GM21723 (cell line): ENCODE data around the gene PHETA1.
"Not testable (repeated sequence)": the region's sequence is repeated elsewhere in the genome, so short reads cannot be mapped to it uniquely, and the experiment has no call there.

Experiments used
- ATAC-seq: cut with Tn5 transposase; IDR thresholded peaks from one replicate; pipeline ENCODE4 v1.9.1; 2021; ENCODE audit warnings: mild to moderate bottlenecking, moderate library complexity; ENCODE audit not compliant: unreplicated experiment

The PHETA1 gene

GRCh38 chr12:111373231-111373630 lies 4.3 kb upstream of the PHETA1 start:
- ATAC-seq = not testable (repeated sequence)

- no peak for ATAC-seq
Measured at GRCh38 chr12:111369496-111370220, 763 bp upstream of the PHETA1 start.

- ATAC-seq = peak; percentile 13
Measured at GRCh38 chr12:111368291-111368787, 556 bp downstream of the PHETA1 start.

GRCh38 chr12:111367661-111368221 lies 1.2 kb downstream of the PHETA1 start:
- no peak for ATAC-seq

- ATAC-seq = no peak
Measured at GRCh38 chr12:111366583-111366982, 2.3 kb downstream of the PHETA1 start.

GRCh38 chr12:111366075-111366474 lies 2.8 kb downstream of the PHETA1 start:
- no peak for ATAC-seq

- ATAC-seq = no peak
Measured at GRCh38 chr12:111363578-111363977, 5.3 kb downstream of the PHETA1 start.

GRCh38 chr12:111362687-111363475 lies 6.0 kb downstream of the PHETA1 start:
- ATAC-seq = no peak

- ATAC-seq = no peak
Measured at GRCh38 chr12:111361717-111362576, 6.9 kb downstream of the PHETA1 start.

- ATAC-seq = no peak
Measured at GRCh38 chr12:111361073-111361716, 7.7 kb downstream of the PHETA1 start.

GRCh38 chr12:111360325-111360930 lies 8.5 kb downstream of the PHETA1 start:
- ATAC-seq = no peak

GRCh38 chr12:111359914-111360276 lies 9.0 kb downstream of the PHETA1 start:
- no peak for ATAC-seq

GRCh38 chr12:111359231-111359913 lies 9.5 kb downstream of the PHETA1 start:
- no peak for ATAC-seq

- ATAC-seq = no peak
Measured at GRCh38 chr12:111355201-111355925, 13.5 kb downstream of the PHETA1 start.

- no peak for ATAC-seq
Measured at GRCh38 chr12:111354511-111354910, 14.4 kb downstream of the PHETA1 start.

GRCh38 chr12:111353603-111354295 lies 15.1 kb downstream of the PHETA1 start:
- ATAC-seq = no peak

- no peak for ATAC-seq
Measured at GRCh38 chr12:111353026-111353425, 15.9 kb downstream of the PHETA1 start.
